GM03348 (cell line): ENCODE results near the gene HOXA6.

Experiments
- DNase-seq: peaks from one replicate; pipeline ENCODE4 v3.0.0; 2012; ENCODE audit warnings: low spot score

The HOXA6 gene

DNA sequence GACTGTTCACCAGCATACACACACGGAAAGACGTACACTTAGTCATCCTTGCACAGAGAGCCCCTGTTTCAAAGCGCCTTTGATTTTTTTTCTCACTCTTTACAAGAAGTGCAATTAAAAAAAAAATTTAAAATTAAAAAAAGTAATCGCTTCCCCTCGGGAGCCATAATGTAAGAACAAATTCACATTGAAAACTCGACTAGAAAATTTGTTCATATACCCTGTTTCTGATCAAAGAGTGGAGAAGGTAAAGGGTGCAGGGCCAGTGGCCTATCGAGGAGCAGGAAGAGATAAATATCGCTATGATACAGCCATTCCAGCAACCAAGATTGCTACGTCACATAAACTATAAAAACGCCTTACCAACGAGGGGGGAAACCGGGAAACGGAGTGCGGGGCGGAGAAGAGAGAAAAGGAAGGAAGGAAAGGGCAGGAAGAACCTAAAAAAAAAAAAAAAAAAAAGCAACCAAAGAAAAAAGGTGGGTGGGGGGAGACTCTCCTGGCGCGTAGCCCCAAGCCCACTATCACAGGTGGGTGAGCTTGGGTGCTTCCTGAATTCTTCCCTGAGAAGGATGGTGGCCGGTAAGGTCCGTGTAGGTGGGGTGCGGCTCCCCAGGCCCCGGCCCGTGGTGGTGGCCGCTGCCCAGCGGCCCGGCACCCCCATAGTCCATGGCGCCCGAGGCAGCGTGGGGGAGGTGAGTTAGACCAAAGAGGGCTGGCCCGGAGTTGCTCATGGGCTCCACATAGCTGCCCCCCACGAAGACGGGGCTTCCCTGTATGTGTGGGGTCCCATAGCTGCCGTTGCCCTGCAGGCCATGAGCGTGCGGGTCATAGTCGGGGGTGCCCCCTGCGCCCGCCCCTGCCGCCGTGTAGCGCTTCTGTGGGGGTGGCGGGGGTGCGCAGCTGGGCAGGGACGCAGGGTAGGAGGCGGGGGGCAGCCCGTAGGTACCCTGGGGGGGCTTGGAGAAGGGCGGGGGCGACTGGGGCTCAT, 39.9 kb downstream of the HOXA6 start:
- DNase-seq: no peak

DNA sequence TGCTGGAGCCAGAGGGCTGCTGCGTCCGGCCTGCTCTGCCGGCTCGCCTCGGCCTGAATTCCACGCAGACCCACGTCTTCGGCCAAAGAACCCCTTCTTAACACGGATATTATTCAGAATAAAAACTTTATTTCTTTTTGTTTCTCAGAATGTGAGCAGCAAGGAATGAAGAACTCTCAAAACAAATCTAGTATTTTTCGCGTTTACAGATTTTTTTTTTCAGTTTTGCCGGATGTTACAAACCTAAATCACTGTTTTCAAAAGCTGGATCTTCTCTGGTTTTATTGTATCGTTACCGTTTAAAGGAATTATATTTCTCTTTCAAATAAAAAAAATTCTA, 40.7 kb downstream of the HOXA6 start:
- no peak for DNase-seq

DNA sequence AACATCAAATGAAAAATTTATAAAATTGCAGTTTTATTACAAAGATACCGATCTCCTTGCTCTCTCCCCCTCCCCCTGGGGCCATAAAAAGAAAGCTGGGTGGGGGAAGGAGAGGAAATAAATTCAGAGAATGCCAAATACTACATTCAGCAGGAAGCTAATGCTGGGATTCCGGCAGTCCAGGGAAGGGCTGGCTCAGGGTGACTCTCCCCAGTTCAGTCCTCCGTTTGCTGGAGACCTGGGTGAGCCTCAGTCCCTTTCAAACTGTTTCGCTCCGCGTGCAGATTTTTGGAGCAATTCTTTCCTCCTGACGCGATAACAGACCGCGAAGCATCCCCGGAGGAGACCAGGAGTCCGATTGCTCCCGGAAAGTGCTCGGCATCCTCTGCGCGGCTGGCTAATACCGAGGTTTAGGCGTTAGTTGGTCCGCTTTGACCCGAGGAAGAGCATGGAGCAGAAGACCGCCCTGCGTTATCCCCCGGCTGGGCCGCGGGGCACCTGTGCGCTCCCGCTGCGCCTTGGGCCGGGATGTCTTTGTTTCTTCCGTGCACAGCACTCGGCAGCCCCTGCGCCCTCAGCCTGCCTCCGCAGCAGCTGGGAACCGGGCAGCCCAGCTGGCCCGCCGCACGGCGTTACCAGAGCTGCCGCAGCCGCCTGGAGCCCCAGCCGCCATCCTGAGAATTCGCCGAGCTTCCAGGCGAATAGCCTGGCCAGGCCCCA, 41.2 kb downstream of the HOXA6 start:
- DNase-seq: no peak

DNA sequence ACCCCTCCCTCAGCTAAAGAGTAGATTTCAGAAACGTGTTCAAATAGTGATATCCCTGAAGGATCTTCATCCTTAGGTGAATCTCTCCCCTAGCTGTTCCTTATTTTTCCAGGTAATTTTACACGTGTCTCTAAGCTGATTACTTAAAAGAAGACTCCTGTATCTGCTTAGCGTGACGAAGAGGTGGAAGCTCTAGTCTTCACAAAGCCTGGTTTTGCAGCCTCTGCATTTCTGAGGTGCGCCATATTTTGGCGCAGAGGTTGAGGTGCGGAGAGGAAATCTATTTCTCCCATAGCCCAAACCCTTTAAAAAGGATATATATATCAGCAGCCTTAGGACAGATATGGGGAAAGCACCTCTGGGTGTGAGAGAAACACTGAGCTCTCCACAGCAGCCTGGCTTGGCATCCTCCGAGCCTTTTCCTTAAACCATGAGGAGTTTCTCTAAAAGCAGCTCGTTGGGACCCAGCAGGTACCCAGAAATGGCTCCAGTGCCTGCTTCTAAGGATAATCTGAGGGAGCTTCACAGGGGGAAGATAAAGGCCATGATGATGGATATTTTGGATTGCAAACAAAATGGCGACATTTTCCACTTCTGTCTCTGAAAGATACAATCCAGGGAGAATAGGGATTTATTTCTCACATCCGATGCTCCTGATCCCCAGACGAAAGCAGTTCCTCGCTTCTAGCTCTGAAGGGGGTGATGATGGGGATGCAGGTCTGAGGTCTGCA, 42.1 kb downstream of the HOXA6 start:
- DNase-seq: no peak

DNA sequence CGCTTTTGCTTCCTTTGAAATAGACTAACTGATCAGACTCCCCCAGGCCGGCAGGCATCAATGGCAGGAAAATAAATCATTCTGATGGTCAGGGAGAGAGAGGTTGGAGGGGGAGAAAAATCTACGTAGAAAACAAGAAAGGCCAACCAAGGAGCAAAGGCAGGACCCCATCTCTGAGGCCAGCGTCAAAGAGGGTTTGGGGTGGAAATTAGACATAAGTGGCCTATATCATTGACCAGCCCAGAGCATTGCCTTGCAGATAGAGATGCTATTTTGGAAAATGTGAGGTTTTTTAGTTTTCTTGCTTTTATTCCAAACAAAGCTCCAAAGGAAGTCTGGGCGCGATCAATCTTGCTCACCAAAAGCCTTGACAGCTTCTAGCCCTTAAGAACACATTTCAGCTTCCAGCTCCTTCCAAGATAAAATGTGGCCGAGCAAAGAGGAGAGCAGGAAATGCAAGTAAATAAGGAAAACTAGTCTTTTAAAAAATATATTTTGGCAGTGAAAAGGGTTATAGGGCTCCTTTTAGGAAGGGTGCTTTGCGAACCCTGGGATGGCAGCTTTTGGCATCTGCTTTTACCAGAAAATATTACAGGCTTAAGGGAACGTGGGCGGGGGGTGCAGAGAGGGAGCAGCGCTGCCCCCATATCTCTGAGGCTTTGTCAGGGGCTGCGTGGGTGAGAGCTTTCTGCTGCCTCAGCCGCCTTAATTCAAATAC, 43.1 kb downstream of the HOXA6 start:
- DNase-seq: no peak

DNA sequence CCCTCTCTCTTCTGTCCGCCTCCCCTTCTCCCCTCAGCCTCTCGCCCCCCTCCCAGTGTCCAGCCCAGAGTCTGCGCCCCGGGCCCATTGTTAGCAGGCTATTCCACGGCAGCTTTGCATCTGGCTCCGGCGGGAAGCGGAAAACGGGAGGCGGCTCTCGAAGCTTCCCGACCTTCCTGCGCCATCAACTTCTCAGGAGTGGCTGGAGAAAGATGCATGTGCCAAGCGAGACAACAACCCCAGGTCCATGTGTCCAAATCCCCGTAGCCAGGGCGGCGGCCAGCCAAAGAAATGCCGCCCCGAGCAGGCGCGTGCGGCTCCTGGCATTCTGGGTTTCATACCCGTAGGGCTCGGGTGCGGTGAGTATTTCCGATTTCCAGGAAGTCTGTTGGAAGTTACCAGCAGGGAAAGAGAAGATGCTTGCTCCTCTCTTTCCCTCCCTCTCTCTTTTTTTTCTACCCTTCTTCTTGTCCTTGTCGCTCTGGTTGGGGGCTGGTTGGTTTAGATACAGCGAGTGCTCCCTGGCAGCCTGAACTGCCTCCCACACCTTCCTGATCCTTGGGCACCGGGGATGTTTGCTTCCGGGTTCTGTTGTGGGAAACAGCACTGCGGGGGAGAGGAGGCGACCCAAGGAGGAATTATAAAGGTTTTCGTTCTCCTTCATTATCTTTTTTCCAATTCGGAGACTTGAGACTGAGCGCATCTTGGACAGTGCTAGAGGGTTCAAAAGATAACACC, 43.9 kb downstream of the HOXA6 start:
- DNase-seq: no peak

DNA sequence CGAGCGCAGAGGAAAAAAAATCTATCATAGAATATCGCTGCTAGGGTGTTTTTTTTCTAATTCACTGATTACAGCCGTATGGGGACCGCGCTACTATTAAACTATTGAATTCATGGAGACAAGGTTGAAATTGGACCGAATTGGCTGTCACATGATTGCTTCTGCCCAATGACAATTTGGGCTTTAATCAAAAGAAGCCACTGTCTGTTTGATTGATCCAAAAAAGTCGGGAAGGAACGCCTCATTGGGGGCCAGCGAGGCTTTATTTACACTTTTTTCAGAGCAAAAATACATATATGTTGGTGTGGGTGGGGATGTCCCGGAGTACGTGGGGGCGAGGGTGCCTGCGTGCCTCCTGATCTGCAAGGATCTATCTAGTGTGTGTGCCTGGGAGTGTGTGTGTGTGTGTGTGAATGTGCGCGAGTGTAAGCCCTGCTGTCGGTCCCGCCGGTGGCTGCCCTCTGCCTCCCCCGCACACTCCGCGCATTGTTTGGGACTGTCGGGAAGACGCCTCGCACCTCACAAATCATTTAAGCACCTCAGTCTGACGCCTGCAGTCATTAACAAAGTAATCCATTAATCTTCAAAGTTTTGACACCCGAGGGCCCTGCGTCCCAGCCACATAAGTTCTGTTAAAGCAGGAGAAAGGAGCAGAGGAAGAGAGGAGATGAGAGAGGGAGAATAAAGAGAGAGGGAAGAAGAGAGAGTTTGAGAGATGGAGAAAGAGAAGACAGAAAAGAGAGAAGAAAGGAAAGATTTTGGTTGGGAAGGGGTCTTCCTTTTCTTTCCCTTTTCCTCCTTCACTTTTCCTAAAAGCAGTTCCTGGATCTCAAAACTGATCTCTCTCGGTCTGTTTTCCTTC, 44.8 kb downstream of the HOXA6 start, which contains the start of gene HOXA2:
TSS of gene HOXA2 (minus strand) at position 103 of the 862 bp plus-strand sequence. CDS start 183 bp downstream, outside the sequence.
- no peak for DNase-seq

DNA sequence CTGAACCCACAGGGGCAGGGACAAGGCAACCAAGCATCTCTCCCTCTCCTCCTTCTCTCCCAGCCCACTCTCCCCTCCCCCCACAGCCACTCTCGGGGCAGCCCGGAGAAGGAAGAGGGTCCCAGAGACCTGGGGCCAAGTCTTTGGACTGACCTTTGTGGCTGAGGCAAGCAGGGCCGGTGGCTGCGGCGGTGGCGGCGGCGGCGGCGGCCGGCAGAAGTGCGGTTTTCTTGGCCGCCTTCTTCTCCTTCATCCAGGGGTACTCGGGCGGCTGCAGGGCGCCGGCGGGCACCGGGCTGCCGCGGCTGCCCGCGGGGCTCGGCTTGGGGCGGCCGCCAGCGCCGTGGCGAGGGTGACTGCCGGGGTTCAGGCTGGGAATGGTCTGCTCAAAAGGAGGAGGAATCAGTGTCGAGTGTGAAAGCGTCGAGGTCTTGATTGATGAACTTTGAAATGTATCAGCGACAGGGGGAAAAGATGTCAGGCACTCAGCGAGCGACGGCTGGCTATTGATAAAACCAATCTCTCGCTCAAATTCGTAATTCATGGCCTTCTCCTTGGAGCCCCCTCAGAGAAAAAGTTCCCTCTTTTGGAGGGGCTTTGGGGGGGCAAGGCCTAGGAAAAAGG, 45.5 kb downstream of the HOXA6 start:
- no peak for DNase-seq

DNA sequence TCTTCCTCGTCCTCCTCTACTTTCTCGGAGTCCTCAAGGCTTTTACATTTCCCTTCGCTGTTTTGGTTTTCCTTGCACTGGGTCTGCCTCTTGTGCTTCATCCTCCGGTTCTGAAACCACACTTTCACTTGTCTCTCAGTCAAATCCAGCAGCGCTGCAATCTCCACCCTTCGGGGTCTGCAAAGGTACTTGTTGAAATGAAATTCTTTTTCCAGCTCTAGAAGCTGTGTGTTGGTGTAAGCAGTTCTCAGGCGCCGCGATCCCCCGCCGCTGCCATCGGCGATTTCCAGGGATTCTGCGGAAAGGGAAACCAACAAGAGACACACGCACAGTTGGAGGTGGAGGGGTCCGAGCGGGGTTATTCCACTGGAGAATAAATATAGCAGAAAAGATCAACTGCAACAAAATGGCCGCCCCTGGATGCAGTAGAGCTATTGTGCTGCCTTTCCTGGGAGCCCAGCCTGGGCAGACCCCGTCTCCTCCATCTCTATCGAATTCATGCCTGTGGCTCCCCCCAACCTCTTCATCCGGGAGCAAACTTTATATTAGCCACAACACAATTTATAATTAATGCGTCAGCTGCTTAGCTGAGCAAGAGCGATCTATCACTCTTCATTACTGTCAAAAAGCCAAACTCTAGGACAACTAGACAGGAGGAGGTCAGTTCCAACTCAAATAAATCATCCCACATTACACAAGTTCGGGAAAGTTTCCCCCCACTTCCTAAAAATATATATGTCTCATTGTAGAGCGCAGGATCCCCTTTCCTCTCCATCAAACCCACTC, 46.2 kb downstream of the HOXA6 start:
- DNase-seq: no peak

DNA sequence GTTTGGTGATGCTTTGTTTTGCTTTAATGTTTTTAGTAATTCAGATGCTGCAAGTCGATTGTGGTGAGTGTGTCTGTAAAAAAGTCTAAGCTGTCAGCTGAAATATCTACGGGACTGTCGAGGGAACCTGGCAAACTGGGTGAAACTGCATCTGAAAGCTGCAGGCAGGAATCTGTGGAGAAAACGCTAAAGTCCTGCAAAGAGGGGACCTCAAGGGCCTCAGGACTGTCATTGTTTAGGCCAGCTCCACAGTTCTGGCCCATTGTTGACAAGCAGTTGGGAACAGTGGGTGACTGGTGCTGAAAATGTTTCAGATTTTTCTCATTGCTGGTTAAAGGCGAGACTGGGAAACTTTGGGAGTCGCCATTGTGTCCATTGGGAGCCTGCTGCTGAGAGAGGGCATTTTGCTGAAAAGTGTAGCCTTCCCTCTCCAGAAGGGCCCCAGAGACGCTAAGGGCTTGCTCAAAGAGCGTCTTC, 46.8 kb downstream of the HOXA6 start:
- DNase-seq: no peak

DNA sequence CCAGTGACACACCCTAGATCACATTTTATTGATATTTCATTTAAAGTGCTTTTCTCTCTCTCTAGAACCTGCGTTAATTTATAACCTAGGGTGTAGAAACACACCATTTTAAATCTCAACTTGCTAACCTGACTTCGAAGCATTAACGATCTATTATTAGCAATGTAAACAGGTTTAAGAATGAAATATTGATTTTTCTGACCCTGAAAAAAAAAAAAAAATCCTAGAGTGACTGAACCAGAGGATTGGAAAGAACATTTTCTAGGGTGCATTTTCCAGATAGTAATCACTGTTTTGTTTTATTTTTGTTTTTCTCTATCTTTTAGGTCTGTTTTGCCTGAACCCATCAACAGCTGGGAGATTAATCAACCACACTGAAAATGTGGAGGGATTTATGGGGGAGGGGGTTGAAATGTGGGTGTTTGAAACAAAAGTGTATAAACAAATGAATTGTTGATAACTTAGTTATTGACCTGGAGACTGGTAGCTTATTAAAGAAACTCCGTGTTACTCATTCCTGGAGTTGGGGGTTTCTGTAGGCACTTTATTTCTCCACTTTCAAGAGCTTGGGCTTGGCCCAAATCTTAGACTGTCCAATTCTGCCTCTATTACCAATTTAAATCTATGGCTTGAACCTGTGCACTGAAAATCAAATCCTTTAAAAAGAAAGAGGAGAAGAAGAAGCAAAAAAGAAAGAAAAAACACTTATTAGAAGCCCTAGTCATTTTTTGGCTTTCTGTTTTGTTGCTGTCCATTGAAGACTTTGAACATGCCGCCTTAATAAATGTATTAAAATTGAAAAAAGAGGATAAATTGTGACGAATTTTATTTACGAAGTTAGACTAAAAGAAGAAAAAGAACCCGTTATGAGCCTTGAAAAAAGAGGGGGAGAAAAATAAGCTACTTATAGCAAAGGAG, 47.9 kb downstream of the HOXA6 start:
- no peak for DNase-seq

DNA sequence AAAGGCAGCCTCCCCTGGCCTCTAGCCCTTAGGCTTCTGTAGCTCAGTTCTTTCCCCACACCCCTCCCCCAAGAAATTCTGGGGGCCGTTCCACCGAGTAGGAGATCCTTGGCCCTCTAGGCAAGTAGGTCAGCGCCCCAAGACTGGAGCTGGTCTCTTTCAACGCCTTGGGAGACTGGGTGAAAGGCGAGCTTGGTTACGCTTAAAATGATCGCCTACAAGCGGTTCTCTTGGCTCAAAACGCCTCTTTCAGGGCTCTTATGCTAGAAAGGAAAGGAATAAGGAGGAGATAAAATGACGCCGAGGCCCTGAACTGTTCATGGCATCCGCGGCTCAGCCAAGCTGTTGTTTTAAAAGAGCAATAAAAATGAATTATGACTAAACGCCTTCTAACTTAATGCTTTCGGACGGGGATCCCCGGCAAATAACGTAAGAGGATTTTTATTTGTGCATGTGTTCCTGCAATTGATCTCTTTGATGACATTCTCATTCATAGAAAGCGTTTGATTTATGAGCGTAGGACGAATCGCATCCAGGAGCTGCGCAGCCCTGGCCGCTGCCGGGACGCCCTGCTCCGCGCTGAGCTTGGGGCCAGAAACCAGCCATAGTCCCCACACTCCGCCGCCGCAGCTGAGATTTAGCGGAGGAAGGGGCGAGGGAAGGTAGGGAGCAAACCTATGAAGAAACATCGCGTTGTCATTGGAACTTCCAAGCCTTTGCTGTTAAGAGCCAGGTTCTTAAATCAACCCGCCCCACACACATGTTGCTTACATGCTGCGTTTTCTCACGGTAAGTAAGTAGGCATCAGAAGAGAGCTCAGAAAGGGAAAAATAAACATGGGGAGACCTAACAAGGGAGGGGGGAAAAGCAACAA, 48.8 kb downstream of the HOXA6 start:
- peak; percentile 61 for DNase-seq

DNA sequence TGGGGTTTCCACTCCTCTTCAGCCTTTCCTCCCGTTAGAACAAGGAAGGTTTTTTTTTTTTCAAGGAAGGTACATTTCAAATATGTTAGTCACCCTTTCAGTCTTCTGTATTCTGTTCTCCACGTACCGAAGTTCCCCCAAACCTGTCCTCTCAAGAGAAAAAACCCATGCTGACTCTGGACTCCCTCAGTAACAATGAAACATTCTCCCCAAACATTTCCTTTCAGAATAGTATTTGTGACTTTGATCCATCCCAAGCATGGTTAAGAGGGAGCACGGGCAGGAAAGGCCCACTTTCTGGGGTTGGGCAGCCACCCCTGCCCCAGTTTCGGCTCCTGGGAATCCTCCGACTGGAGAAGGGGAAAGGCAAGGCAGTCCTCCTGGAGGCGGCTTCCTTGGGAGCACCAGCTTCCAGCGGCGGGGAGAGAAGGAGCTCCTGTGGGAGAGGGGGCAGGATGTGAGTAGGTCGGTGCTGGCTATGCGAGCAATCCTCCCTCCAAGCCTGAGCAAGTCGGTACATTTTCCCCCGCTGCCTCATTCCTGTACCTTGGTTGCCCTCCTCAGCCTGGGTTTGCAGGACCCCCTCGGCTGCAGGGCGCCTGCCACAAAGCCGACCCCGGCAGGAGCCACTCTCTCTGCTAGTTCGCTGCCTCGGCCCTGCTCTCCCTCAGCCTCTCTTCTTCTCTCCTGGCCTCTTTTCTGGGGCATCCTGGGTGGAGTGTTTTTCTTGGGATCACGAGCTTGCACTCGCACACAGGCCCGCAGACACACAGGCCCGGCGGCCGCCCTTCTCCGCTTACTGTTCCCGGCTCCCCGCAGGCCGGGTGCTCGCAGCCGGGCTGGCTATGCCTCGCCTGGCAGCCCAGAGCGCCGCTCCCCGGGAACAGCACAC, 49.6 kb downstream of the HOXA6 start:
- DNase-seq: peak; percentile 77

DNA sequence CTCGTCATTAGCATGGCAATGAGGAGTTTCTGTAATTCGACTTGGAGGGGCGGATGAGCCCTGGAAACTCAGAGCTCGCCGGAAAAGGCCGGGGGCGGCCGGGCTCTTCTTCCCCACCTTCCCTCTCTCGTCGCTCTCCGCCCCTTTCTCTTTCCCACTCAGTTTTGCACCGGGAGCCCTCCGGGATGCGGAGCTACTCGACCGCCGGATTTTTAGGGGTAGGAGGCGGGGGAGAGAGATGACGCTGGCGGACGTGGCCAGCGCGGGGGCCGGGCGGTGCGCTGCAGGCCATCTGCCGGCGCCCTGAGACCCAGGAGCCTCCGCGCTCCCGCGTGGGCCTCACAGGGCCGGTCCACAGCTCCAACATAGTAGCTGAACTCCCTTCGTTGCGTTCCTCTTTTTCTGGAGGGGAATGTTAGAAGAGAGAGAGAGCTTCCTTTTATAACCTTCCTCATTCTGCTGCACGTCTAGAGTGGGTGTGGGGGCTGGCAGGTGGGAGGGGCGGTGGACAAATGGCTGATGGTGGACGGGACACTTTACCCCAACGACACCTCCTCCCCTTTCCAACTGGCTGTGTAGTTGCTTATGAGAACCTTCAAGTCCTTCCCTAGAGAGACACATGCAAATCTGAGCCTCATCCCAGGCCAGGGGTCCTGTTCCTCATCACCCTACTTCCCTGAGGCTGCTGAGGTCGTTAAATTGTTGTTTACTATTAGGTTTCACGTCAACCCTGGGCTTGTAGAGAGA, 50.6 kb downstream of the HOXA6 start:
- DNase-seq: peak; percentile 84
